Bone marrow (tissue), 2 donors: ENCODE measurements around the gene DAPK2.
"Not testable (repeated sequence)": the region's sequence is repeated elsewhere in the genome, so short reads cannot be mapped to it uniquely, and the experiment has no call there.

Experiments
- DNase-seq, 2 donors: peaks; one replicate each; lab custom pipeline; 2025; lab: John Stamatoyannopoulos, UW

DAPK2 gene

DNA sequence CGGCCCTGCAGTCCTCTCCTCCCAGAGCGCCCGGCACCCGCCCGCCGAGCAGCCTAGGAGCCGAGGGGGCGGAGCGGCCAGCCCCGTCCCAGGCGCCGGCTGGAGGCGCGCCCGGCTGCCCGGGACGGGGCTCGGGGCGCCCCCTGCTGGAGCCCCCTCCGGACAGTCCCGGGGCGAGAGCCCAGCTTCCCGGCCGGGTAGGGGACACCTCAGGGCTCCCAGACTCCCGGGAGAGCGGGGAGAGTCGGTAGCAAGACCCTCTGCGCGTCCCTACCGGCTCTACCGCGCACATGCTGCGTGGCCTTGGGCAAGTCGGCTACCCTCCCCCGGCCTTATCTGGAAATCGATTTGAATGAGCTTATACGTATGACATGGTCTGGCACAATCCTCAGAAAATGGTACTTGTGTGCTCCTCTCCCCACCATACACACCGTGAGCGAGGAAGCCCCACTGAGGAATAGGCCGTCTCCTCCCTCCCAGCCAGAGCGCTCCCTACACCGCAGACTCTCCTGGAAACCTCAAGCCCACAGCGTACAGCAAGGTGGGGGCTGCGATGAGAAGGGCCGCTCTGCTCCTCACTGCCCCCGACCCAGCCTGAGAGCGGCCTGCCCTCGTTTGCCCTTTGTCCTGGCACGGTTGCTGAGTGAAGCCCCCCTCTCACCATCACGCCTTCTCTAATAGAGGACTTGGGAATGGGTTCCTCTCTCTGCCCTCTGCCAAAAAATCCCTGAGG lies at the start of gene DAPK2:
Gene DAPK2 (minus strand): TSS at position 65 of the 733 bp plus-strand sequence. CDS start 6,224 bp downstream, outside the sequence.
- DNase-seq, result peak in 1 of 2 donors; percentile 46

- DNase-seq, result no peak
Measured at GRCh38 chr15:64095431-64095794, 49.1 kb upstream of the DAPK2 start.

- DNase-seq, result peak; percentile 68 to 99
Measured at GRCh38 chr15:64093627-64094417, 47.5 kb upstream of the DAPK2 start, which contains the start of gene CIAO2A. Gene CIAO2A, minus strand, starts transcription at chr15:64093838. Its CDS starts 70 bp downstream, at chr15:64093768.

- no peak for DNase-seq
Measured at GRCh38 chr15:64092864-64093626, 46.8 kb upstream of the DAPK2 start.

DNA sequence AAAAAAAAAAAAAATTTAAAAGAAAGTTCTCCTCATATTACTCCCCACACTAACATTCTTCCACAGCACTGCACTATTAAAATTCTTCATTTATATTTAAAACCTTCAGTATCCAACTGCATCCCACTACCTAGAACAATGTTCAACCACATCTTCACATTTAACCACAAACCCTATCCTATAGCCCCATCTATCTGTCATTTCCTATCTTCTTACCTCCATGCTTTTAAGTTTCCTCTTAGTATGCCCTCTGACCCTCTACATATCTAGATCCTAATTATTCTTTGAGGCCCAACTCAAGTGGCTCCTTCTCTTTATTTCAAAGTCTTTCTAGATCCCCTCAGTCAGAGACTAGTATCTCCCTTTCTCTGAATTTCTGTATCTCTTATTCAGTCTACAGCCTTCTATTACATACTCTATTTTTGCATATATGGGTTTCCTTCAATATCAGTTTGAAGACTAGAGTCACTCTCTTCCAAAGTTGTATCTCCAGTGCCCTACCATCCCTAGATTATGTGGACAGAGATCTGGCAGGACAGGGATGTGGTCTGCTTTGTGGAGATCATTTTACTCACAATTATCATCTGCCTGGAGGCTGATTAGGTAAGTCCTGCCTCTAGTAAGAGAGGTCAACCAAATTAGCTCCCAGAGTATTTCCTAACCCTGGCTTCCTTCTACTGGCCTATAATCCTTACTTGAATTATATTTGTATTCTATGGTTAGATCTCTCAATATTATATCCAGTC lies 46.0 kb upstream of the DAPK2 start:
- DNase-seq, result no peak

GRCh38 chr15:64090527-64090926 lies 44.2 kb upstream of the DAPK2 start:
- DNase-seq, result peak in 1 of 2 donors; percentile 60

GRCh38 chr15:64089543-64090280 lies 43.4 kb upstream of the DAPK2 start:
- DNase-seq, result peak in 1 of 2 donors; percentile 85

DNA sequence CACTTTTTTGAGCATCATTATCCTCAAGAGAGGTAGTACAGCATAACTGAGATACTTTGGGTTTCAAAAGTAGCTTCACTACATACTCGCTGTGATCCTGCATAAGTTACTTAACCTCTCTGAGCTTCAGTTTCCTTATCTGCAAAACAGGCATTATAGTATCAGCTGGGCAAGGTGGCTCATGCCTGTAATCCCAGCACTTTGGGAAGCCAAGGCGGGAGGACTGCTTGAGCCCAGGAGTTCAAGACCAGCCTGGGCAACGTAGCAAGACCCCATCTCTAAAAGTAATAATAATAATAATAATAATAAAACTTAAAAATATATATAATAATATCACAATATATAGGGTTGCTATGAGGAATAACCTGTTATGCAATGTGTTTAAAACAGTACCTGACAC lies 36.5 kb upstream of the DAPK2 start:
- DNase-seq, result no peak

DNA sequence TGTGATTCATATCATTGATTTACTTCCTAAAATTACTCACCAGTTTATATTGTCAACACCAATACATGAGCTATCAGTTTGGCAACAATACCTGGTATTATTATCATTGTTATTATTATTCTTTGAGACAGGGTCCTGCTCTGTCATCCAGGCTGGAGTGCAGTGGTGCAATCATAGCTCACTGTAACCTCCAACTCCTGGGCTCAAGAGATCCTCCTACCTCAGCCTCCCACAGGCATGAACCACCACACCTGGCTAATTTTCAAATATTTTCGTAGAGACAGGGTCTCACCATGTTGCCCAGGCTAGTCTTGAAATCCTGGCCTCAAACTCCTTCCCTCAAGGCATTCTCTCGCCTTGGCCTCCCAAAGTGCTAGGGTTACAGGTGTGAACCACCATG lies 27.2 kb upstream of the DAPK2 start:
- DNase-seq, result not testable (repeated sequence)

DNA sequence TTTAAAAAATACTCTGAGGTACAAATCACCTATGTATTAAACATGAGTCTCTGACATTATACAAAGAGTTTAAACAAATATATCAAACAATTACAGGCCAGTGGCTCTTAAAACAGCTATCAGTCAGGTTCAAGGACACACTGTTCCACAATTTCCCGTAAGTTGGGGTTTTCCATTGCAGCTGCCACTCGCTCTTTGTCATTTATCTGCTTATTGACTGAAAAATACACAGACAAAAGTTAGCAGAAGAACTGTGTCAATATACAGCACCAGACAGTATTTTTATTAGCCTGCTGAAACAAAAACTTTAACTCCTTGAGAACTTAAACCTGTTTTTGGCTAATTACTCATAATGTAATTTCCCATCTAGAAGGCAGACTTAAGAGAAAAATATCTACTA lies 26.5 kb upstream of the DAPK2 start:
- no peak for DNase-seq

GRCh38 chr15:64071931-64072765 lies 25.9 kb upstream of the DAPK2 start:
- DNase-seq, result no peak

- no peak for DNase-seq
Measured at GRCh38 chr15:64070965-64071851, 24.9 kb upstream of the DAPK2 start.

DNA sequence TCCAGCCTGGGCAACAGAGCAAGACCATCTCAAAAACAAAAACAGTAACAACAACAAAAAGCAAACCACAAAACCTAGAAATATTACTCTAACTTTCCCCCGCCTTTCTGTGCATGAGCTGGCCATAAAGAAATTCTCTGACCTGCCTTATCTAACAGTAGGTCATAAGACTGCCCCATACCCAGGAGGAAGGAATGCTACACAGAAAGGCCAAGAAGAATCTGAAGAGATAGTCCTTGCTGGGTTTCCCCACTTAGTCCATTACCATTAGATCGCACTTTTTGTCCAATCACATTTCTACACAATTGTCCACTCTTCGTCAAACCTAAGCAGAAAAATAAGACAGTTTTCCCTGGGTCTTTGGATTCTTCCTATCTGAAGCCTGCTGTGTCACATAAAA lies 23.8 kb upstream of the DAPK2 start:
- no peak for DNase-seq

DNA sequence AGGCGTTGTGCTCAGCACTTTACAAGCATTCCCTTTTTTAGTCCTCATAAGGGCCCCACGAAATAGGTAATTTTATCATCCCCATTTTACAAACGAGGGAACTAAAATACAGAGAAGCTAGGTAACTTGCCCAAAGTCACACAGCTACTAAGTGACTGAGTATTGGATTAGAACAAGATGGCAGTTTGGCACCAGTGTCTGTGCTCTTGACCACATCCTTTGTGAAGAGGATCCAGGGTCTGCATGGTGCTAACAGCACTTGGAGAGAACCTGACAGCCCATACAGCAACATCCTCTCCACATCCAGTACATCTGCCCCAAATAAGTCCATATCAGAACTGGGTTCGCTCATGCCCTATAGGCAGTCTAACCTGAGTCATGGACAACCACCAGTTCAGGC lies 21.8 kb upstream of the DAPK2 start:
- no peak for DNase-seq

DNA sequence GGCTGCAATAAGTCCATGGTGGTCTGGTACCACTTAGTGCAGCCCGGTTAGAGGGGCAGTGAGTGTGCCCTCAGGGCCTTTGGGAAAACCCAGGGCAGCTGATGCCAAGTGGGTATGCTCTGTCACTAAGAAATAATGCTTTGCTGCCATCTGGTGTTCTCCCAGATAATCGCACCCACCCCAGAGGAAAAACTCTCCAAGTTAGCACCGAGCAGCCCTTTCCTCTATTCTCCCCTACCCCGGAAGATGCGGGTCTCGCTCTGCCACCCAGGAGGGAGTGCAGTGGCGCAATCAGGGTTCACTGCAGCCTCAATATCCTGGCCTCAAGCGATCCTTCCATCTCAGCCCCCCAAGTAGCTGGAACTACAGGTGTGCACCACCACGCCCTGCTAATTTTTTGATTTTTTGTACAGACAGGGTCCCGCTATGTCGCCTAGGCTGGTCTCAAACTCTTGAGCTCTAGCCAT lies 21.3 kb upstream of the DAPK2 start:
- DNase-seq, result peak; percentile 33 to 62

DNA sequence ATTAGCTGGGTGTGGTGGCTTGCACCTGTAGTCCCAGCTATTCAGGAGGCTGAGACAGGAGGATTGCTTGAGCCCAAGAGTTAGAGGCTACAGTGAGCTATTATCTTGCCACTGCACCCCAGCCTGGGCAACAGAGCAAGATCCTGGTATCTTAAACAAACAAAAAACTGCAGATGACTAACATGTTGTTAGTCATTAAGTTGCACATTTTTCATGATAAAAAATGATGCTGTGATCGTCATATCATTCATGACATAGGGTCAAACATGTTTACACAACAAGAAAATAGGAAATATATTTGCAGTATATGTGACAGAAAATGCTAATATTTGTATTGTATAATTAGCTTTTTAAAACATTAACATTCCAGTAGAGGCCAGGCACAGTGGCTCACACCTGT lies 20.2 kb upstream of the DAPK2 start:
- DNase-seq, result no peak

DNA sequence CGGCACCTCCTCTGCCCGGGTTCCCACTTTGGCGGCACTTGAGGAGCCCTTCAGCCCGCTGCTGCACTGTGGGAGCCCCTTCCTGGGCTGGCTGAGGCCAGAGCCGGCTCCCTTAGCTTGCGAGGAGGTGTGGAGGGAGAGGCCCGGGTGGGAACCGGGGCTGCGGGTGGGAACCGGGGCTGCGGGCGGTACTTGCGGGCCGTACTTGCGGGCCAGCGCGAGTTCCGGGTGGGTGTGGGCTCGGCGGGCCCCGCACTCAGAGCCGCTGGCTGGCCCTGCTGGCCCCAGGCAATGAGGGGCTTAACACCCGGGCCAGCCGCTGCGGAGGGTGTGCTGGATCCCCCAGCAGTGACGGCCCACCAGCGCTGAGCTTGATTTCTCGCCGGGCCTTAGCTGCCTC lies 14.4 kb upstream of the DAPK2 start:
- no peak for DNase-seq

- DNase-seq, result not testable (repeated sequence)
Measured at GRCh38 chr15:64059104-64059503, 12.8 kb upstream of the DAPK2 start.

DNA sequence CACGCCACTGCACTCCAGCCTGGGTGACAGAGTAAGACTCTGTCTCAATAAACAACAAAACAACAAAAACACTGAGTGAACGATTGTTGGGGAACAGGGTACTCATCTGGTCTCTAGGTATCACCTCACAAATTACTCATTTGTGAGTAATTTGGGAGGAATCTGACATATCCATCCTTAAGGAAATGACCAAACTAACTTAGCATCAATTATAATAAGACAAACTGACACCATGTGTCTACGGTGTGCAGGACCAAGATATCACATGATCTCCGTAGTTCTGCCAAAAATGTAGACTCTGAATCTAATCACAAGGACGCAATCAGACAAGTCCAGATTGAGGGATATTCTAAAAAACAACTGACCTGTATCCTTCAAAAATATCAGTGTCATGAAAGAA lies 12.0 kb upstream of the DAPK2 start:
- no peak for DNase-seq
